Osteocyte (in vitro differentiated cells): ENCODE results near the gene PPP1R13L. TPM values are rescaled to one million over a fixed set of nuclear protein-coding genes. Genes with fewer than 3 reads are reported as not detected.
"Not testable (repeated sequence)": the region's sequence is repeated elsewhere in the genome, so short reads cannot be mapped to it uniquely, and the experiment has no call there.

Source experiments
- DNase-seq: peaks from one replicate; pipeline ENCODE4 v3.0.0; 2021; ENCODE audit warnings: mixed read lengths; ENCODE audit not compliant: unreplicated experiment; ENCODE audit errors: extremely low spot score
- H3K27ac Mint-ChIP-seq: one replicate; pipeline ENCODE4 v1.8.0; 2021; ENCODE audit warnings: mild to moderate bottlenecking, mixed read lengths; ENCODE audit not compliant: unreplicated experiment
- H3K27me3 Mint-ChIP-seq: one replicate; pipeline ENCODE4 v1.8.0; 2021; ENCODE audit warnings: mixed read lengths; ENCODE audit not compliant: unreplicated experiment
- H3K36me3 Mint-ChIP-seq: one replicate; pipeline ENCODE4 v1.8.0; 2021; ENCODE audit warnings: mixed read lengths; ENCODE audit not compliant: unreplicated experiment
- H3K4me1 Mint-ChIP-seq: one replicate; pipeline ENCODE4 v1.8.0; 2021; ENCODE audit warnings: mixed read lengths; ENCODE audit not compliant: unreplicated experiment
- H3K4me3 Mint-ChIP-seq: one replicate; pipeline ENCODE4 v1.8.0; 2021; ENCODE audit warnings: mild to moderate bottlenecking, moderate library complexity, mixed read lengths; ENCODE audit not compliant: unreplicated experiment
- H3K9me3 Mint-ChIP-seq: one replicate; pipeline ENCODE4 v1.8.0; 2021; ENCODE audit warnings: mixed read lengths; ENCODE audit not compliant: unreplicated experiment
- CTCF ChIP-seq: fragments of 200-600 bp; sonication (generic); IDR thresholded peaks from 2 replicates; pipeline ENCODE4 v1.5.0; 2021; ENCODE audit warnings: antibody characterized with exemption, mild to moderate bottlenecking, moderate library complexity
- total RNA-seq: library from RNA; stranded (reverse); gene quantifications from 2 replicates; pipeline ENCODE4 v1.2.1, GENCODE V29; 2021

PPP1R13L gene
- total RNA-seq, 1 donor from 2014 or later = 53.5 TPM

DNA sequence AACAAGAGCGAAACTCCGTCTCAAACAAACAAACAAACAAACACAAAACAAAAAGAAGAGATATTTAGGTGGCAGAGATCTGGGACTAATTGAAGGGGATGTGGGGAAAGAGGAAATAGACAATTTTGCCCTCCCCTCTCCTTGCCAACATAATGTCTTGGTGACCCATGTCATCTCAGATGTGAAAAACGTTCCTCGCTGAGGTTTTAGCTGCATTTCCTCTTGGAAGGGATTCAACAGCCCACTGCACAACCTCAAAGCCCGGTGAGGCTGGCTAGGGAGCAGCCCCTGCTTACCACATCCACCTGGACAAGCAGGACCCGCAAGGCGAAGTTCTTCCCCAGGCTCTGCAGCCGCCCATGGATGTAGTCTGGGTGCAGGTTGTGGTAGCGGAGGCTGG lies 13.9 kb upstream of the PPP1R13L start:
- H3K36me3 Mint-ChIP-seq = peaks cover 26% of the 10 kb centered on the region
- no peak for DNase-seq
- peaks cover 17% of the 10 kb centered on the region for H3K4me1 Mint-ChIP-seq
- no peak overlapping the region for H3K27ac Mint-ChIP-seq
- TF ChIP-seq CTCF = no peak
- no peak overlapping the region for H3K4me3 Mint-ChIP-seq
- H3K27me3 Mint-ChIP-seq = no peaks in the 10 kb centered on the region
- no peaks in the 10 kb centered on the region for H3K9me3 Mint-ChIP-seq

DNA sequence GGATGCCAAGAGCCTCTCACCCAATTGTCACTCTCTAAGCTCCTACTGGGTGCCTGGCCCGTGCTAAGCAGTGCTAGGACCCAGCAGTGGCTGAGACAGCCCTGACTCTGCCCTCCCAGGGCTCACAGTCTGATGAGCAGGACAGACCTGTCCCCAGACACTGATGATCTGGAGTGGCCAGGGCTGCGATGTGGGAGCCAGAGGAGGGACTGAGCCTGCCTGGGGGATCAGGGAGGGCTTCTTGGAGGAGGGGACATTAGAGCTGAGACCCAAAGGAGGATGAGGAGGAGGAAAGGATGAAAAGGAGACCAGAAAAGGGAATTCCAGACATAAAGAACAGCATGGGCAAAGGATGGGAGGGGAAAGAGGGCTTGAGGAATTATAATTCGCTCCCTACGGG lies 12.3 kb upstream of the PPP1R13L start:
- Mint-ChIP-seq H3K9me3 (no peaks in the 10 kb centered on the region), H3K36me3 (peaks cover 39% of the 10 kb centered on the region), H3K4me1 (peaks cover 5% of the 10 kb centered on the region), H3K27ac (no peak overlapping the region), H3K4me3 (no peak overlapping the region), H3K27me3 (no peaks in the 10 kb centered on the region)
- no peak for DNase-seq
- TF ChIP-seq CTCF = no peak

- Mint-ChIP-seq H3K9me3 (no peaks in the 10 kb centered on the region), H3K36me3 (peaks cover 36% of the 10 kb centered on the region), H3K27ac (no peak overlapping the region), H3K27me3 (no peaks in the 10 kb centered on the region), H3K4me3 (no peak overlapping the region), H3K4me1 (no peaks in the 10 kb centered on the region)
- no peak for TF ChIP-seq CTCF
- DNase-seq = no peak
Measured at GRCh38 chr19:45414468-45414867, 9.6 kb upstream of the PPP1R13L start.

GRCh38 chr19:45413497-45413896 lies 8.6 kb upstream of the PPP1R13L start:
- DNase-seq = no peak
- H3K4me1 Mint-ChIP-seq = peaks cover 6% of the 10 kb centered on the region
- TF ChIP-seq CTCF = no peak
- peaks cover 39% of the 10 kb centered on the region for H3K36me3 Mint-ChIP-seq
- no peaks in the 10 kb centered on the region for H3K27me3 Mint-ChIP-seq
- no peak overlapping the region for H3K27ac Mint-ChIP-seq
- H3K4me3 Mint-ChIP-seq = no peak overlapping the region
- H3K9me3 Mint-ChIP-seq = no peaks in the 10 kb centered on the region

DNA sequence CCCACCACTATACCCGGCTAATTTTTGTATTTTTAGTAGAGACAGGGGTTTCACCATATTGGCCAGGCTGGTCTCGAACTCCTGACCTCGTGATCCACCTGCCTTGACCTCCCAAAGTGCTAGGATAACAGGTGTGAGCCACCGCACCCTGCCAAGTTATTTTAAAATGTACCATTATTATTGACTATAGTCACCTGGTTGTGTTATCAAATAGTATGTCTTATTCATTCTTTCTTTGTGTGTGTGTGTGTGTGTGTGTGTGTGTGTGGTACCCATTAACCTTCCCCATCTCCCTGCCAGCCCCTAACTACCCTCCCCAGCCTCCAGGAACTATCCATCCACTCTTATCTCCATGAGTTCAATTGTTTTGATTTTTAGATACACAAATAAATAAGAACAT lies 5.5 kb upstream of the PPP1R13L start:
- H3K9me3 Mint-ChIP-seq, H3K4me3 Mint-ChIP-seq, DNase-seq, H3K27ac Mint-ChIP-seq, H3K27me3 Mint-ChIP-seq: not testable (repeated sequence)
- Mint-ChIP-seq H3K4me1 (peaks cover 18% of the 10 kb centered on the region), H3K36me3 (peaks cover 27% of the 10 kb centered on the region)

GRCh38 chr19:45409557-45409920 lies 4.7 kb upstream of the PPP1R13L start:
- H3K36me3 Mint-ChIP-seq = peaks cover 24% of the 10 kb centered on the region
- no peak overlapping the region for H3K4me3 Mint-ChIP-seq
- H3K27me3 Mint-ChIP-seq = no peaks in the 10 kb centered on the region
- no peaks in the 10 kb centered on the region for H3K9me3 Mint-ChIP-seq
- TF ChIP-seq CTCF = no peak
- peaks cover 24% of the 10 kb centered on the region for H3K4me1 Mint-ChIP-seq
- H3K27ac Mint-ChIP-seq = no peak overlapping the region
- no peak for DNase-seq
